Measurements from ENCODE around the gene NMT1. TPM values are rescaled to one million over a fixed set of nuclear protein-coding genes. Genes with fewer than 3 reads are reported as not detected.
"Not testable (repeated sequence)": the region's sequence is repeated elsewhere in the genome, so short reads cannot be mapped to it uniquely, and the experiment has no call there.

NMT1 gene
- total RNA-seq, 2 donors from 2014 or later, result 71.8 to 83.5 TPM

- no peak for DNase-seq (ENCODE audit: low spot score)
- intact Hi-C loops (cut with DNase I), result no loop called here
These were observed 51.7 kb downstream of the NMT1 start for GRCh38 chr17:45112559-45113423.

GRCh38 chr17:45113424-45113754 is 52.3 kb downstream of the NMT1 start:
- intact Hi-C loops (cut with DNase I), result no loop called here
- DNase-seq (ENCODE audit: low spot score), result no peak

- DNase-seq (ENCODE audit: low spot score), result no peak
- intact Hi-C loops (cut with DNase I), result no loop called here
These were observed 53.2 kb downstream of the NMT1 start for GRCh38 chr17:45114117-45114932.

GRCh38 chr17:45115015-45115625 is 54.0 kb downstream of the NMT1 start:
- DNase-seq (ENCODE audit: low spot score), result no peak
- intact Hi-C loops (cut with DNase I), result no loop called here

- DNase-seq (ENCODE audit: low spot score), result no peak
- intact Hi-C loops (cut with DNase I), result no loop called here
These were observed 54.8 kb downstream of the NMT1 start for GRCh38 chr17:45115871-45116270.

- intact Hi-C loops (cut with DNase I), result no loop called here
- no peak for DNase-seq (ENCODE audit: low spot score)
These were observed 55.4 kb downstream of the NMT1 start for GRCh38 chr17:45116434-45117016.

GRCh38 chr17:45117334-45117733 is 56.2 kb downstream of the NMT1 start:
- DNase-seq (ENCODE audit: low spot score), result no peak
- intact Hi-C loops (cut with DNase I), result no loop called here

GRCh38 chr17:45117848-45118646 is 56.9 kb downstream of the NMT1 start:
- DNase-seq (ENCODE audit: low spot score), result no peak
- intact Hi-C loops (cut with DNase I), result no loop called here

- intact Hi-C loops (cut with DNase I), result no loop called here
- no peak for DNase-seq (ENCODE audit: low spot score)
These were observed 57.6 kb downstream of the NMT1 start for GRCh38 chr17:45118691-45119090.

- DNase-seq (ENCODE audit: low spot score), result no peak
- intact Hi-C loops (cut with DNase I), result no loop called here
These were observed 58.8 kb downstream of the NMT1 start for GRCh38 chr17:45119964-45120363.

- DNase-seq (ENCODE audit: low spot score), result no peak
- intact Hi-C loops (cut with DNase I), result no loop called here
These were observed 59.4 kb downstream of the NMT1 start for GRCh38 chr17:45120558-45120957.

GRCh38 chr17:45121055-45121454 is 59.9 kb downstream of the NMT1 start:
- no peak for DNase-seq (ENCODE audit: low spot score)
- intact Hi-C loops (cut with DNase I), result loop anchor here in 1 of 2 donors (1.0 kb wide), 1 partner anchor 26 kb away; no protein-coding TSS in a partner anchor

GRCh38 chr17:45123076-45123770 is 62.1 kb downstream of the NMT1 start:
- intact Hi-C loops (cut with DNase I), result no loop called here

GRCh38 chr17:45123930-45124796 is 63.0 kb downstream of the NMT1 start:
- intact Hi-C loops (cut with DNase I), result no loop called here
- peak; percentile 93 for DNase-seq (ENCODE audit: low spot score)

More at GRCh38 chr17:45123076-45123770, 62.1 kb downstream of the NMT1 start:
- no peak for DNase-seq (ENCODE audit: low spot score)

- intact Hi-C loops (cut with DNase I), result not testable (repeated sequence)
These were observed 63.6 kb downstream of the NMT1 start for GRCh38 chr17:45124797-45125122.

GRCh38 chr17:45125509-45125908 is 64.4 kb downstream of the NMT1 start:
- no peak for DNase-seq (ENCODE audit: low spot score)
- intact Hi-C loops (cut with DNase I), result no loop called here

More at GRCh38 chr17:45124797-45125122, 63.6 kb downstream of the NMT1 start:
- DNase-seq (ENCODE audit: low spot score), result not testable (repeated sequence)

GRCh38 chr17:45127207-45127547 is 66.1 kb downstream of the NMT1 start:
- intact Hi-C loops (cut with DNase I), result no loop called here
- DNase-seq (ENCODE audit: low spot score), result no peak

All from posterior vena cava (tissue), 2 donors.